Sigmoid colon (tissue), 7 donors: Measurements from ENCODE around the gene GMDS. TPM values are rescaled to one million over a fixed set of nuclear protein-coding genes. Genes with fewer than 3 reads are reported as not detected.

Experiments used
- DNase-seq: peaks from one replicate; pipeline ENCODE4 v3.0.0-alpha.2; 2019
- H3K27ac ChIP-seq, 4 donors: fragments of 200-600 bp; sonication (generic); one replicate each; pipeline ENCODE4 v1.5.1; 2016 to 2019; ENCODE audit warnings: mild to moderate bottlenecking in 1 of 4
- H3K27me3 ChIP-seq, 3 donors: fragments of 200-600 bp; sonication (generic); one replicate each; pipeline ENCODE4 v1.5.1; 2019; ENCODE audit warnings: mild to moderate bottlenecking in 1 of 3
- H3K36me3 ChIP-seq, 4 donors: fragments of 200-600 bp; sonication (generic); one replicate each; pipeline ENCODE4 v1.5.1; 2016 to 2019
- H3K4me1 ChIP-seq, 4 donors: fragments of 200-600 bp; sonication (generic); one replicate each; pipeline ENCODE4 v1.5.1; 2017 to 2019
- H3K4me3 ChIP-seq, 4 donors: fragments of 200-600 bp; sonication (generic); one replicate each; pipeline ENCODE4 v1.5.1; 2017 to 2019; ENCODE audit warnings: mild to moderate bottlenecking in 2 of 4, moderate library complexity in 1 of 4
- H3K9me3 ChIP-seq, 4 donors: fragments of 200-600 bp in 3 of 4; sonication (generic) in 3 of 4; one replicate each; pipeline versions ENCODE4 v1.5.1 to v1.6.1; 2013 to 2019
- CTCF ChIP-seq, 4 experiments: fragments of 450-650 bp in 3 of 4; fragments of 200-600 bp in 1 of 4; IDR thresholded peaks; one replicate each; pipeline ENCODE4 v1.5.1; 2016 to 2019; ENCODE audit warnings: antibody characterized with exemption in 4 of 4, mild to moderate bottlenecking in 3 of 4, moderate library complexity in 2 of 4
- EP300 ChIP-seq, 4 donors: sonication (generic); formaldehyde crosslinking; IDR thresholded peaks; one replicate each; pipeline ENCODE4 v1.6.1; 2017; ENCODE audit warnings: antibody characterized with exemption in 4 of 4
- POLR2A ChIP-seq, 2 donors: fragments of 450-650 bp; IDR thresholded peaks; one replicate each; pipeline ENCODE4 v1.6.1; 2016; ENCODE audit warnings: antibody characterized with exemption in 2 of 2, mild to moderate bottlenecking in 2 of 2, moderate library complexity in 2 of 2
- POLR2AphosphoS5 ChIP-seq, 4 donors: sonication (generic); formaldehyde crosslinking; IDR thresholded peaks; one replicate each; pipeline ENCODE4 v1.6.1; 2017; ENCODE audit warnings: antibody characterized with exemption in 4 of 4
- WGBS, 2 donors: extraction: QIAGEN DNeasy Blood & Tissue Kit; methylation state at CpG; one replicate each; pipeline ENCODE4 v1.1.7; 2013; 5-methylcytosine and 5-hydroxymethylcytosine counted together
- intact Hi-C: fragments of 100-400 bp; cut with DNase I; formaldehyde crosslinking; loops from one replicate; pipeline ENCODE4 v1.15.1; 2023
- polyA plus RNA-seq, 3 donors: library from polyadenylated mRNA; stranded (reverse); fragments of 200-250 nt; gene quantifications; one replicate each; pipeline ENCODE4 v1.2.3, GENCODE V29; 2013
- total RNA-seq, 4 donors: library from RNA; depleted of rRNA; stranded (reverse); fragments of >200 nt; gene quantifications; one replicate each; pipeline ENCODE4 v1.1.0, GENCODE V29; 2016
- donor health status: healthy with polysubstance abuse.
- donor health status: Bipolar disorder and iron deficiency.
- donor health status: healthy.

The GMDS gene
- total and polyA plus RNA-seq, 7 donors = 3.1 to 173 (median 9.4) TPM

GRCh38 chr6:1795910-1796309, 449.5 kb downstream of the GMDS start:
- no peaks in the 10 kb centered on the region for H3K4me1 ChIP-seq
- TF ChIP-seq CTCF (IDR thresholded peaks at IDR 0.05) (no peak), EP300 (IDR thresholded peaks at IDR 0.05) (no peak), POLR2AphosphoS5 (IDR thresholded peaks at IDR 0.05) (no peak), POLR2A (IDR thresholded peaks at IDR 0.05) (no peak)

GRCh38 chr6:1792989-1793388, 452.4 kb downstream of the GMDS start:
- intact Hi-C loops = no loop called here
- TF ChIP-seq EP300 (IDR thresholded peaks at IDR 0.05) (no peak), CTCF (IDR thresholded peaks at IDR 0.05) (no peak), POLR2A (IDR thresholded peaks at IDR 0.05) (no peak)
- Histone ChIP-seq H3K27ac (no peak overlapping the region), H3K4me1 (no peaks in the 10 kb centered on the region), H3K9me3 (no peaks in the 10 kb centered on the region), H3K4me3 (no peak overlapping the region), H3K36me3 (no peaks in the 10 kb centered on the region), H3K27me3 (no peaks in the 10 kb centered on the region)
- 62 to 73% methylated on average over 3 of the region's 3 CpGs for WGBS, 2 donors
- DNase-seq = no peak

More at GRCh38 chr6:1795910-1796309, 449.5 kb downstream of the GMDS start:
- Histone ChIP-seq H3K36me3 (no peaks in the 10 kb centered on the region), H3K4me3 (no peak overlapping the region), H3K27ac (no peak overlapping the region), H3K27me3 (no peaks in the 10 kb centered on the region), H3K9me3 (no peaks in the 10 kb centered on the region)
- 94 to 96% methylated on average over 4 of the region's 4 CpGs for WGBS, 2 donors
- no peak for DNase-seq
- intact Hi-C loops = no loop called here

GRCh38 chr6:1790684-1791083, 454.7 kb downstream of the GMDS start:
- TF ChIP-seq POLR2AphosphoS5 (IDR thresholded peaks at IDR 0.05) (no peak), POLR2A (IDR thresholded peaks at IDR 0.05) (no peak), EP300 (IDR thresholded peaks at IDR 0.05) (no peak), CTCF (IDR thresholded peaks at IDR 0.05) (no peak)
- no peaks in the 10 kb centered on the region for H3K9me3 ChIP-seq
- peaks cover 0 to 3% (median 0%) of the 10 kb centered on the region in 4 donors for H3K4me1 ChIP-seq
- no peak overlapping the region for H3K4me3 ChIP-seq
- H3K27me3 ChIP-seq = no peaks in the 10 kb centered on the region
- intact Hi-C loops = no loop called here
- H3K27ac ChIP-seq = no peak overlapping the region
- 96 to 98% methylated on average over 3 of the region's 3 CpGs for WGBS, 2 donors
- H3K36me3 ChIP-seq = no peaks in the 10 kb centered on the region
- no peak for DNase-seq

- TF ChIP-seq POLR2AphosphoS5 (IDR thresholded peaks at IDR 0.05) (no peak), EP300 (IDR thresholded peaks at IDR 0.05) (no peak), POLR2A (IDR thresholded peaks at IDR 0.05) (no peak), CTCF (IDR thresholded peaks at IDR 0.05) (no peak)
- Histone ChIP-seq H3K4me3 (no peak overlapping the region), H3K4me1 (peaks cover 0 to 3% (median 0%) of the 10 kb centered on the region in 4 donors), H3K9me3 (no peaks in the 10 kb centered on the region), H3K27ac (no peak overlapping the region), H3K27me3 (no peaks in the 10 kb centered on the region), H3K36me3 (no peaks in the 10 kb centered on the region)
- 90 to 93% methylated on average over 4 of the region's 4 CpGs for WGBS, 2 donors
- no peak for DNase-seq
- intact Hi-C loops = no loop called here
Observed at GRCh38 chr6:1789092-1789491, 456.3 kb downstream of the GMDS start.

- intact Hi-C loops = no loop called here
- Histone ChIP-seq H3K36me3 (no peaks in the 10 kb centered on the region), H3K9me3 (no peaks in the 10 kb centered on the region), H3K27ac (no peak overlapping the region), H3K27me3 (no peaks in the 10 kb centered on the region), H3K4me1 (peaks cover 0 to 3% (median 0%) of the 10 kb centered on the region in 4 donors), H3K4me3 (no peak overlapping the region)
- DNase-seq = no peak
- WGBS, 2 donors = 89 to 92% methylated on average over 8 of the region's 8 CpGs
- no peak for TF ChIP-seq EP300 (IDR thresholded peaks at IDR 0.05)
- TF ChIP-seq POLR2A (IDR thresholded peaks at IDR 0.05) = no peak
- no peak for TF ChIP-seq CTCF (IDR thresholded peaks at IDR 0.05)
- no peak for TF ChIP-seq POLR2AphosphoS5 (IDR thresholded peaks at IDR 0.05)
Observed at GRCh38 chr6:1787894-1788293, 457.5 kb downstream of the GMDS start.
